Kidney (tissue), 14 donors: ENCODE measurements around the gene PLD1. TPM values are rescaled to one million over a fixed set of nuclear protein-coding genes. Genes with fewer than 3 reads are reported as not detected.

Source experiments
- DNase-seq, 5 donors: peaks; one replicate each; pipeline ENCODE4 v3.0.0-alpha.2; 2013 to 2020
- FAIRE-seq: peaks from 2 replicates; lab custom pipeline; 2012; peaks lifted over from hg19 to GRCh38; lab: Jason Lieb, UNC
- H3K27ac ChIP-seq, 2 donors: one replicate each; pipeline ENCODE4 v1.7.0; 2013; ENCODE audit warnings: low read depth in 2 of 2, low read length in 2 of 2, inconsistent platforms in 1 of 2
- H3K27me3 ChIP-seq: one replicate; pipeline ENCODE4 v1.7.1; 2013; ENCODE audit warnings: low read length, inconsistent platforms; ENCODE audit not compliant: control insufficient read depth, insufficient read depth
- H3K36me3 ChIP-seq, 3 donors: one replicate each; pipeline versions ENCODE4 v1.7.0 to v1.7.1; 2013; ENCODE audit warnings: low read length in 3 of 3, control low read depth in 1 of 3, inconsistent platforms in 1 of 3; ENCODE audit not compliant: insufficient read depth in 3 of 3, control insufficient read depth in 2 of 3
- H3K4me1 ChIP-seq, 3 donors: one replicate each; pipeline versions ENCODE4 v1.7.0 to v1.7.1; 2013; ENCODE audit warnings: low read length in 3 of 3, inconsistent platforms in 1 of 3, low read depth in 1 of 3; ENCODE audit not compliant: control insufficient read depth in 2 of 3, insufficient read depth in 2 of 3
- H3K4me3 ChIP-seq, 3 donors: one replicate each; pipeline versions ENCODE4 v1.7.0 to v1.8.1; 2013; ENCODE audit warnings: low read length in 3 of 3, control low read depth in 1 of 3, inconsistent platforms in 1 of 3
- H3K9ac ChIP-seq, 3 donors: one replicate each; pipeline versions ENCODE4 v1.7.0 to v1.7.1; 2013; ENCODE audit warnings: low read length in 3 of 3, control low read depth in 1 of 3, inconsistent platforms in 1 of 3
- H3K9me3 ChIP-seq, 3 donors: one replicate each; pipeline versions ENCODE4 v1.7.0 to v1.7.1; 2013; ENCODE audit warnings: low read length in 3 of 3, control low read depth in 1 of 3, inconsistent platforms in 1 of 3; ENCODE audit not compliant: control insufficient read depth in 2 of 3, insufficient read depth in 1 of 3
- CTCF ChIP-seq: IDR thresholded peaks from 3 replicates; pipeline ENCODE4 v1.5.1; 2012; ENCODE audit warnings: mild to moderate bottlenecking, moderate library complexity, borderline replicate concordance; ENCODE audit not compliant: insufficient read depth; ENCODE audit errors: extremely low read depth
- intact Hi-C: fragments of 100-400 bp; cut with DNase I; formaldehyde crosslinking; loops from one replicate; pipeline ENCODE4 v1.11.1; 2022
- polyA plus RNA-seq: library from polyadenylated mRNA; stranded (reverse); fragments of 350-450 nt; fragmentation: Illumina TruSeq; extraction: RNeasy Lipid Tissue Mini Kit (QIAGEN cat#74804); gene quantifications from one replicate; pipeline ENCODE4 v1.2.3, GENCODE V29; 2014; ENCODE audit warnings: low read depth, low replicate concordance; ENCODE audit not compliant: insufficient read depth
- total RNA-seq: library from RNA; stranded (reverse); fragmentation: NEBNext Ultra II Directional; extraction: Animal tissue kit (Norgen Biotek cat#: 25700); gene quantifications from one replicate; pipeline ENCODE4 v1.2.1, GENCODE V29; 2021
- donor health status: control.
- donor health status: control.
- donor health status: control.
- donor health status: control.
- donor health status: control.
- donor health status: DM: yes; HTN: yes; CAD: no.
- donor health status: Normal renal cell carcinoma (clear cell type).

The PLD1 gene
- total and polyA plus RNA-seq, 2 donors from 2014 or later = 11.2 to 24.3 TPM

DNA sequence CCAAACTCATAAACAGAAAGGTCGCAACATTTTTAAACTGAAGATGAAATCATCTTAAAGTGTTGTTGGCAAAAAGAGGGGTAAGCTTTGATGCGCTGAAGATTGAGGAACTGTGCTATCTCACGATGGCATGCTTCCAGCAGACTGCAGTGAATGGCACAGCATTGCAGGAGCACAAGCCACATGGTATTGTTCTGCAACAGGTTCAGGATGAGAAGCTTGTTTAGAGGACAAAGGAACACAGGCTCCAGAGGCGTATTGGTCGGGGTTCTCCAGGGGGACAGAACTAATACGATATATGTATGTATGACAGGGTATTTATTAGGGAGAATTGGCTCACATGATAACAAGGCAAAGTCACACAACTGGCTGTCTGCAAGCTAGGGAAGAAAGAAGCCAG lies 13.8 kb upstream of the PLD1 start:
- Histone ChIP-seq H3K36me3 (no peaks in the 10 kb centered on the region), H3K9me3 (no peaks in the 10 kb centered on the region), H3K4me1 (peaks cover 0 to 2% (median 0%) of the 10 kb centered on the region in 3 donors), H3K27ac (no peak overlapping the region), H3K9ac (no peak overlapping the region), H3K27me3 (no peaks in the 10 kb centered on the region), H3K4me3 (no peak overlapping the region)
- no peak for TF ChIP-seq CTCF
- intact Hi-C loops = no loop called here
- FAIRE-seq (no peak), DNase-seq (no peak)

- H3K4me1 ChIP-seq = no peaks in the 10 kb centered on the region
- no peak overlapping the region for H3K4me3 ChIP-seq
- H3K36me3 ChIP-seq = no peaks in the 10 kb centered on the region
- H3K27ac ChIP-seq = no peak overlapping the region
- DNase-seq = peak in 2 of 5 donors; percentile 43 to 47
- no peak for TF ChIP-seq CTCF
- H3K9ac ChIP-seq = no peak overlapping the region
- H3K9me3 ChIP-seq = no peaks in the 10 kb centered on the region
- H3K27me3 ChIP-seq = no peaks in the 10 kb centered on the region
- FAIRE-seq = no peak
- intact Hi-C loops = no loop called here
These were observed 12.3 kb upstream of the PLD1 start for GRCh38 chr3:171822431-171823106.

GRCh38 chr3:171821778-171822358 lies 11.6 kb upstream of the PLD1 start:
- no peak overlapping the region for H3K27ac ChIP-seq
- DNase-seq = no peak
- H3K36me3 ChIP-seq = no peaks in the 10 kb centered on the region
- H3K9me3 ChIP-seq = no peaks in the 10 kb centered on the region
- H3K9ac ChIP-seq = no peak overlapping the region
- intact Hi-C loops = no loop called here
- H3K27me3 ChIP-seq = no peaks in the 10 kb centered on the region
- no peak for TF ChIP-seq CTCF
- H3K4me1 ChIP-seq = no peaks in the 10 kb centered on the region
- no peak overlapping the region for H3K4me3 ChIP-seq
- FAIRE-seq = no peak
